SU-DHL-6 (cell line): Measurements from ENCODE around the gene COPS8.

ENCODE experiments used
- H2AFZ ChIP-seq: fragments of 200-600 bp; sonication (generic); 2 replicates; pipeline ENCODE4 v1.6.1; 2014; ENCODE audit warnings: low read depth, mild to moderate bottlenecking, moderate library complexity, mixed read lengths, antibody characterized with exemption, low read length; ENCODE audit not compliant: severe bottlenecking
- H3F3A ChIP-seq: fragments of 200-600 bp; shearing (Covaris generic); 2 replicates; pipeline ENCODE4 v1.6.0; 2016; ENCODE audit warnings: antibody characterized with exemption, mild to moderate bottlenecking; ENCODE audit not compliant: insufficient read depth
- H3K27ac ChIP-seq: fragments of 200-600 bp; sonication (generic); 2 replicates; pipeline ENCODE4 v1.5.1; 2016; ENCODE audit warnings: low read depth, mild to moderate bottlenecking, low read length, moderate library complexity, mixed read lengths
- H3K27me3 ChIP-seq: fragments of 200-600 bp; sonication (generic), shearing (Covaris generic); 2 replicates; pipeline ENCODE4 v1.6.0; 2014; ENCODE audit warnings: mild to moderate bottlenecking, low read length
- H3K36me3 ChIP-seq: fragments of 200-600 bp; sonication (generic); 2 replicates; pipeline ENCODE4 v1.6.1; 2014; ENCODE audit warnings: mild to moderate bottlenecking, low read length, mixed read lengths
- H3K4me2 ChIP-seq: fragments of 300-600, 200-600 bp; shearing (Covaris generic), sonication (generic); 2 replicates; pipeline ENCODE4 v1.6.0; 2014; ENCODE audit warnings: low read length, low read depth, mild to moderate bottlenecking; ENCODE audit not compliant: poor library complexity, severe bottlenecking
- H3K4me3 ChIP-seq: fragments of 200-600 bp; sonication (generic); 2 replicates; pipeline ENCODE4 v1.5.1; 2014; ENCODE audit warnings: antibody characterized with exemption, low read length, mild to moderate bottlenecking, mixed read lengths; ENCODE audit not compliant: insufficient read depth, poor library complexity, severe bottlenecking
- H3K79me2 ChIP-seq: fragments of 200-600 bp; sonication (generic); 2 replicates; pipeline ENCODE4 v1.6.1; 2014; ENCODE audit warnings: mild to moderate bottlenecking, low read length, moderate library complexity; ENCODE audit not compliant: insufficient read depth
- H3K9ac ChIP-seq: fragments of 200-600 bp; sonication (generic); 2 replicates; pipeline ENCODE4 v1.7.0; 2014; ENCODE audit warnings: mild to moderate bottlenecking, low read length
- H3K9me2 ChIP-seq: fragments of 200-600 bp; sonication (generic); replicated peaks from 2 replicates; pipeline ENCODE4 v1.6.1; 2014; ENCODE audit warnings: low read length; ENCODE audit not compliant: insufficient read depth
- H3K9me3 ChIP-seq: fragments of 200-600 bp; sonication (generic); 2 replicates; pipeline ENCODE4 v1.6.1; 2014; ENCODE audit warnings: low read length, mixed read lengths; ENCODE audit not compliant: insufficient read depth
- H4K20me1 ChIP-seq: fragments of 200-600 bp; sonication (generic); 2 replicates; pipeline ENCODE4 v1.6.1; 2014; ENCODE audit warnings: low read depth, mild to moderate bottlenecking, antibody characterized with exemption, low read length, moderate library complexity, mixed read lengths
- EZH2phosphoT487 ChIP-seq: fragments of 200-600 bp; sonication (generic), shearing (Covaris generic); conservative IDR thresholded peaks from 2 replicates; pipeline ENCODE4 v1.6.1; 2018; ENCODE audit warnings: mild to moderate bottlenecking, antibody characterized with exemption, low read length, moderate library complexity, mixed read lengths
- TF ChIP-seq, protein P1 (sequence below): fragments of 200-600 bp; sonication (generic); IDR thresholded peaks from one replicate; pipeline ENCODE4 v1.5.1; 2017; ENCODE audit warnings: antibody characterized with exemption, mild to moderate bottlenecking, low read length, moderate library complexity; ENCODE audit not compliant: insufficient read depth, poor library complexity, severe bottlenecking

COPS8 gene

DNA sequence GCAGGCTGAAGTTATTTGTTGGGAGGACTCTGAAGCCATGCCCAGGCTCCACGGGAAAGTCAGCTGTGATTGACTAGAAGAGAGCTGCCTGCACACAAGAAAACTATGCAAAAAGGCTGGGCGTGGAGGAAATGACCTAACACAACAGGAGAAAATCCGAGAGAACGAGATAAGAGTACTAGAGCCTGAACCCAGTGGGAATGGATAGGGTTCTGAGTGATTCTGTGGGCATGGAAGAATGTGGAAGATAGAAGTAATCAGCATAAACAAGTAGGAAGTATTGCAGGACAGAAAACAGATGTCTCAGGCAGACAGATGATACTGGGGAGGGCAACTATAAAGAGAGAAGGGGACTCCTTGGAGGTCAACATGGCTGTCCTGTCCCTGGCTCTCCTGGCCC, 12.1 kb upstream of the COPS8 start:
- TF ChIP-seq, protein P1, sequence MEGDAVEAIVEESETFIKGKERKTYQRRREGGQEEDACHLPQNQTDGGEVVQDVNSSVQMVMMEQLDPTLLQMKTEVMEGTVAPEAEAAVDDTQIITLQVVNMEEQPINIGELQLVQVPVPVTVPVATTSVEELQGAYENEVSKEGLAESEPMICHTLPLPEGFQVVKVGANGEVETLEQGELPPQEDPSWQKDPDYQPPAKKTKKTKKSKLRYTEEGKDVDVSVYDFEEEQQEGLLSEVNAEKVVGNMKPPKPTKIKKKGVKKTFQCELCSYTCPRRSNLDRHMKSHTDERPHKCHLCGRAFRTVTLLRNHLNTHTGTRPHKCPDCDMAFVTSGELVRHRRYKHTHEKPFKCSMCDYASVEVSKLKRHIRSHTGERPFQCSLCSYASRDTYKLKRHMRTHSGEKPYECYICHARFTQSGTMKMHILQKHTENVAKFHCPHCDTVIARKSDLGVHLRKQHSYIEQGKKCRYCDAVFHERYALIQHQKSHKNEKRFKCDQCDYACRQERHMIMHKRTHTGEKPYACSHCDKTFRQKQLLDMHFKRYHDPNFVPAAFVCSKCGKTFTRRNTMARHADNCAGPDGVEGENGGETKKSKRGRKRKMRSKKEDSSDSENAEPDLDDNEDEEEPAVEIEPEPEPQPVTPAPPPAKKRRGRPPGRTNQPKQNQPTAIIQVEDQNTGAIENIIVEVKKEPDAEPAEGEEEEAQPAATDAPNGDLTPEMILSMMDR: no peak
- TF ChIP-seq EZH2phosphoT487: no peak
- Histone ChIP-seq H3K9ac (no peak overlapping the region), H3K27me3 (no peaks in the 10 kb centered on the region), H3K27ac (no peak overlapping the region), H2AFZ (no peak overlapping the region), H3K36me3 (no peaks in the 10 kb centered on the region), H4K20me1 (no peaks in the 10 kb centered on the region), H3K9me2 (no peaks in the 10 kb centered on the region), H3K4me2 (no peak overlapping the region), H3K79me2 (no peaks in the 10 kb centered on the region), H3F3A (no peaks in the 10 kb centered on the region), H3K9me3 (no peaks in the 10 kb centered on the region), H3K4me3 (no peak overlapping the region)

DNA sequence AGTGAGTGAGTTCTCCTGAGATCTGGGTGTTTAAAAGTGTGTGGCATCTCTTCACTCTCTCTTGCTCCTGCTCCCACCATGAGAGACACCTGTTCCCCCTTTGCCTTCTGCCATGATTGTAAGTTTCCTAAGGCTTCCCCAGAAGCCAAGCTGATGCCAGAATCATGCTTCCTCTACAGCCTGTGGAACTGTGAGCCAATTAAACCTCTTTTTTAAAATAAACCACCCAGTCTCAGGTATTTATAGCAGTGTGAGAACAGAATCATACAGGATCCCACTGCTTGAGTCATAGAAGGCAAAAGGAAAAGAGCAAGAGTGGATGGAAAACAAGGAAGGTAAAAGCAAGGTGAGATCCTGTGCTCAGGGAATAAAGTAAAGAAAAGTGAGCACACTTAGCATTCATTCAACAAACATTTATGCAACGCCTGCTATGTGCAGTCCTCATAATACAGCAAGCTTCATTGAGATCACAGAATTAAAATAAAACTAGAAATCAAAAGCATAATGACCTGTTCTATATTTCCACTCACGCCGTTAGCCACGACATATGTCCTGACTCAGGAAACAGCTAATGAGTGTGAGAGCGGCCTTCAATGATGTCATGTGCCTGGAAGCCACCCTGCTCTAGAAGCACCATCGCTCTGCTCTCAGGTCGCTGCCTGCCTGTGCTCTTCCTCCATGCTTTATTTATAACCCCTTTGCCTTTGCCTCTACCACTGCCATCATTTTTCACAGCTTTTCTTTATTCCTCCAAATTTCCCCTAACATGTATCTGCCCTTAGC, 11.3 kb upstream of the COPS8 start:
- H3K9me2 ChIP-seq: no peaks in the 10 kb centered on the region
- H4K20me1 ChIP-seq: no peaks in the 10 kb centered on the region
- H3K79me2 ChIP-seq: no peaks in the 10 kb centered on the region
- no peak overlapping the region for H3K27ac ChIP-seq
- no peaks in the 10 kb centered on the region for H3K36me3 ChIP-seq
- no peaks in the 10 kb centered on the region for H3K27me3 ChIP-seq
- H3K9ac ChIP-seq: no peak overlapping the region
- H3F3A ChIP-seq: no peaks in the 10 kb centered on the region
- H3K4me3 ChIP-seq: no peak overlapping the region
- TF ChIP-seq EZH2phosphoT487: no peak
- TF ChIP-seq, protein P1: no peak
- H3K4me2 ChIP-seq: no peak overlapping the region
- H2AFZ ChIP-seq: no peak overlapping the region
- H3K9me3 ChIP-seq: no peaks in the 10 kb centered on the region

DNA sequence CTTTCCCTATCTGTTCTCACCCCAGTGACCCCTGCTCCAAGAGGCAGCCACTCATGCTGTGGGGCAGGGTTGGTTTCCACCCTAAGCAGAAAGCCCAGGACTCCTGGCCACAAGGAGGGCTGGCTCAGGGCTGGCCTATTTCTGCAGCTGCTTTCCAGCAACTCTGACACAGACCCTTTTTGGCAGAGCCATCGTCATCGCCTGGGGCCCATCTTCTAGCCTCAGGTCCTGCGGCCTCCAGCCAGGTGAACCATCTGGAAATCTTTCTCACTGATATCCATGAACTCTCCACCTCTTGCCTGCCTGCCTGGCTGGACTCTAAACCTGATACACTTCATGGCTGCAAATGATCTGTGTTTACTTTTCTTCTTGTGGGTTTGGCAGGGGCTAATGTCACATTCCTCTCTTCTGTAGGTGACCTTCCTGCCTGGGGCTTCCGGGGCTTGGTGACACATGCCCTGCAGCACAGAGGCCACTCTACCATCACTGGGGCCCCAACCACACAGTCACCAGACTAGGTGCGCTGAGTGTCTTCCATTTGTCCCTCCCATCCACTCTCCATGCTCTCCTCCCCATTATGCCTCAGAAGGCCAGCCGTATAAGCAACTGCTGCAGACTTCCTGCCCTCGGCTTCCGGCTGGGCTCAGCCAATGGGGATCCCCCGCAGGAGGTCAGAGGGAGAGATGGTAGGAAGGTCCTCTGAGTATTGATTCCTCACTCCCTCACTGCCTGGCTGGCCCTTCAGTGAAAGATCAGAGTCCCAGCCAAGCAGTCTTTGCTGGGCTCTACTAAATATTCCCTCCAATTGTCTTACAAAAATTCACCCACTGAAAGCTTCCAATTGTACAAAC, 9.7 kb upstream of the COPS8 start:
- Histone ChIP-seq H2AFZ (no peak overlapping the region), H3K27ac (no peak overlapping the region)

More for the DNA sequence above, 9.7 kb upstream of the COPS8 start:
- Histone ChIP-seq H3K9ac (no peak overlapping the region), H3K4me2 (no peak overlapping the region), H3F3A (no peaks in the 10 kb centered on the region), H3K9me3 (no peaks in the 10 kb centered on the region), H3K4me3 (no peak overlapping the region), H3K9me2 (no peaks in the 10 kb centered on the region), H3K79me2 (no peaks in the 10 kb centered on the region), H3K36me3 (no peaks in the 10 kb centered on the region), H4K20me1 (no peaks in the 10 kb centered on the region), H3K27me3 (no peaks in the 10 kb centered on the region)
- no peak for TF ChIP-seq EZH2phosphoT487
- TF ChIP-seq, protein P1: no peak
